A549 (cell line): ENCODE data around the gene SERTAD2. TPM values are rescaled to one million over a fixed set of nuclear protein-coding genes. Genes with fewer than 3 reads are reported as not detected.

Experiments used
- ATAC-seq, 2 experiments: fragments of 200-7000 bp in 1 of 2; fragments of >200 bp in 1 of 2; cut with Nextera tagmentation in 1 of 2; cut with Tn5 transposase in 1 of 2; 3 replicates each; pipeline versions ENCODE4 v1.8.0 to v1.9.1; 2018 to 2020; ENCODE audit warnings: mild to moderate bottlenecking in 1 of 2, moderate library complexity in 1 of 2
- CTCF ChIA-PET: fragments of 300-600 bp; sonication (Branson Sonifier 250); formaldehyde crosslinking; extraction: SDS; loops from one replicate; lab custom pipeline; 2021; ENCODE audit warnings: antibody characterized with exemption, inconsistent platforms; lab: Yijun Ruan, JAX
- POLR2A ChIA-PET: fragments of 350-600 bp; formaldehyde crosslinking; extraction: SDS; loops from one replicate; lab custom pipeline; 2021; ENCODE audit warnings: antibody characterized with exemption, inconsistent platforms; lab: Yijun Ruan, JAX
- DNase-seq, 2 experiments: peaks; one replicate each; pipeline versions ENCODE4 v3.0.0 to v3.0.0-alpha.2; 2011 to 2016; ENCODE audit warnings: low read depth in 1 of 2, low spot score in 1 of 2
- FAIRE-seq: peaks from 2 replicates; lab custom pipeline; 2011; peaks lifted over from hg19 to GRCh38; lab: Jason Lieb, UNC
- H3K27ac ChIP-seq, 2 experiments: fragments of >200 bp; sonication (Bioruptor Twin); formaldehyde crosslinking; 3 replicates each; pipeline ENCODE4 v1.5.1; 2016 to 2017
- H3K4me1 ChIP-seq: fragments of >200 bp; sonication (Bioruptor Twin); formaldehyde crosslinking; 3 replicates; pipeline ENCODE4 v1.6.1; 2016
- H3K4me2 ChIP-seq: fragments of >200 bp; sonication (Bioruptor Twin); formaldehyde crosslinking; 3 replicates; pipeline ENCODE4 v1.6.1; 2016
- H3K4me3 ChIP-seq: fragments of >200 bp; sonication (Bioruptor Twin); formaldehyde crosslinking; 3 replicates; pipeline ENCODE4 v1.5.1; 2016
- H3K9me3 ChIP-seq: fragments of >200 bp; sonication (Bioruptor Twin); formaldehyde crosslinking; 3 replicates; pipeline ENCODE4 v1.6.1; 2016
- ATOH8 ChIP-seq: fragments of 250-450 bp; sonication (Bioruptor Pico); IDR thresholded peaks from 2 replicates; pipeline ENCODE4 v1.5.0; 2020; ENCODE audit warnings: low read depth, mild to moderate bottlenecking, moderate library complexity
- BCL3 ChIP-seq: fragments of >200 bp; sonication (Bioruptor Twin); formaldehyde crosslinking; IDR thresholded peaks from 3 replicates; pipeline ENCODE4 v1.6.1; 2016
- BHLHE40 ChIP-seq: IDR thresholded peaks from 2 replicates; pipeline ENCODE4 v1.6.1; 2012; ENCODE audit warnings: low read depth, low read length, inconsistent platforms
- CBX8 ChIP-seq: fragments of 200-600 bp; sonication (generic); IDR thresholded peaks from 2 replicates; pipeline ENCODE4 v1.6.1; 2016
- CTCF ChIP-seq: fragments of >200 bp; sonication (Bioruptor Twin); formaldehyde crosslinking; IDR thresholded peaks from 3 replicates; pipeline ENCODE4 v1.5.1; 2016
- E2F6 ChIP-seq: IDR thresholded peaks from 2 replicates; pipeline ENCODE4 v1.6.1; 2012; ENCODE audit warnings: low read depth, borderline replicate concordance
- FOSB ChIP-seq: fragments of 250-450 bp; sonication (Bioruptor Pico); IDR thresholded peaks from 2 replicates; pipeline ENCODE4 v1.5.0; 2020; ENCODE audit warnings: mild to moderate bottlenecking, moderate library complexity
- FOSL2 ChIP-seq, 2 experiments: fragments of 450-650 bp in 1 of 2; fragments of >200 bp in 1 of 2; sonication (Bioruptor Twin) in 1 of 2; formaldehyde crosslinking; IDR thresholded peaks; 2 replicates each; pipeline versions ENCODE4 v1.5.0 to v1.6.1; 2016 to 2020; ENCODE audit warnings: mild to moderate bottlenecking in 1 of 2, moderate library complexity in 1 of 2
- HES2 ChIP-seq: fragments of >200 bp; sonication (Bioruptor Twin); formaldehyde crosslinking; IDR thresholded peaks from 2 replicates; pipeline ENCODE4 v1.6.1; 2016
- JUN ChIP-seq, 2 experiments: fragments of >200 bp; sonication (Bioruptor Twin); formaldehyde crosslinking; IDR thresholded peaks; 2 replicates in 1 of 2; 3 replicates in 1 of 2; pipeline ENCODE4 v1.6.1; 2016 to 2017
- MAFK ChIP-seq: fragments of 450-650 bp; IDR thresholded peaks from 2 replicates; pipeline ENCODE4 v1.6.1; 2014; ENCODE audit not compliant: partially characterized antibody
- MAX ChIP-seq: IDR thresholded peaks from 2 replicates; pipeline ENCODE4 v1.6.1; 2012
- POLR2A ChIP-seq: IDR thresholded peaks from 2 replicates; pipeline ENCODE4 v1.6.1; 2012; ENCODE audit warnings: mild to moderate bottlenecking, low read length
- POLR2AphosphoS2 ChIP-seq: conservative IDR thresholded peaks from 2 replicates; pipeline ENCODE4 v1.6.1; 2012; ENCODE audit warnings: low read length, improper control_type of control experiment, inconsistent platforms
- RAD21 ChIP-seq, 2 experiments: fragments of >200 bp in 1 of 2; sonication (Bioruptor Twin) in 1 of 2; formaldehyde crosslinking in 1 of 2; IDR thresholded peaks in 1 of 2; conservative IDR thresholded peaks in 1 of 2; 2 replicates in 1 of 2; 3 replicates in 1 of 2; pipeline ENCODE4 v1.6.1; 2012 to 2018; ENCODE audit warnings: inconsistent platforms in 1 of 2
- SMC3 ChIP-seq: fragments of >200 bp; sonication (Bioruptor Twin); formaldehyde crosslinking; IDR thresholded peaks from 3 replicates; pipeline ENCODE4 v1.6.1; 2018; ENCODE audit warnings: inconsistent platforms
- TFCP2L1 ChIP-seq: fragments of 250-450 bp; sonication (Bioruptor Pico); IDR thresholded peaks from 2 replicates; pipeline ENCODE4 v1.5.0; 2021; ENCODE audit warnings: mild to moderate bottlenecking
- WGBS: methylation state at CpG from one replicate; pipeline ENCODE4 v1.1.6; 2017; ENCODE audit errors: missing lambda C conversion rate; 5-methylcytosine and 5-hydroxymethylcytosine counted together
- polyA plus RNA-seq, 4 experiments: library from polyadenylated mRNA; depleted of rRNA in 3 of 4; stranded (reverse); fragments of >200 nt; fragmentation: RNase III in 1 of 4; extraction: RNeasy Plus Mini Kit Qiagen cat#74134 plus additional on column Dnase treatment in 1 of 4; gene quantifications; 2 replicates in 3 of 4; 3 replicates in 1 of 4; pipeline ENCODE4 v1.2.3, GENCODE V29; 2011 to 2017

The SERTAD2 gene
- polyA plus RNA-seq, 2 of the 4 experiments (the other 2 are of a cell fraction), result 11.8 TPM

- Histone ChIP-seq H3K4me1 (peaks cover 25% of the 10 kb centered on the region), H3K27ac (no peak overlapping the region), H3K4me2 (no peak overlapping the region), H3K9me3 (no peaks in the 10 kb centered on the region), H3K4me3 (no peak overlapping the region)
- ChIA-PET POLR2A (interaction anchor here (1.1 to 6.0 kb wide), 6 partner anchors 8 to 203 kb away, joined by 4 to 172 read pairs (median 38); no protein-coding TSS in a partner anchor), CTCF (interaction anchor here (1.0 to 6.4 kb wide), 14 partner anchors 8 to 217 kb away, joined by 3 to 50 read pairs (median 12); no protein-coding TSS in a partner anchor)
- no peak for ATAC-seq
- FAIRE-seq, result no peak
- TF ChIP-seq POLR2AphosphoS2 (no peak), FOSL2 (IDR thresholded peaks at IDR 0.05) (no peak), FOSL2 (CRISPR knock-in tag; IDR thresholded peaks at IDR 0.05) (no peak)
- WGBS, result 72% methylated on average over 3 of the region's 3 CpGs
- DNase-seq, result no peak
These were observed 2.2 kb upstream of the SERTAD2 start for GRCh38 chr2:64655873-64656272.

GRCh38 chr2:64655018-64655664 lies 1.4 kb upstream of the SERTAD2 start:
- CTCF ChIA-PET, result interaction anchor here (1.0 to 6.4 kb wide), 18 partner anchors 9 to 234 kb away, joined by 3 to 50 read pairs (median 6); no protein-coding TSS in a partner anchor

GRCh38 chr2:64654063-64654811 lies 524 bp upstream of the SERTAD2 start:
- WGBS, result under 1% methylated on average over 56 of the region's 70 CpGs
- DNase-seq, result peak; percentile 62 to 85
- Histone ChIP-seq H3K27ac (peak overlapping the region; percentile 84 to 99), H3K4me2 (peak overlapping the region; percentile 91), H3K4me1 (peaks cover 41% of the 10 kb centered on the region), H3K4me3 (peak overlapping the region; percentile 80), H3K9me3 (no peaks in the 10 kb centered on the region)
- POLR2A ChIA-PET, result interaction anchor here (0.6 to 6.0 kb wide), 55 partner anchors 10 to 1066 kb away, joined by 3 to 172 read pairs (median 5); partner anchors contain the start of genes AFTPH, MDH1, RAB1A and WDPCP
- ATAC-seq, result peak; percentile 62 to 63
- CTCF ChIA-PET, result interaction anchor here (0.6 to 6.4 kb wide), 37 partner anchors 9 to 630 kb away, joined by 3 to 50 read pairs (median 5); no protein-coding TSS in a partner anchor
- FAIRE-seq, result no peak
- TF ChIP-seq JUN (IDR thresholded peaks at IDR 0.05), result peak; percentile 69 to 91
- TF ChIP-seq CTCF, result peak; percentile 12; the same call in 2 of the 3 replicates
- TF ChIP-seq TFCP2L1 (CRISPR knock-in tag), result 0 out of 2 replicates have a peak, but pooled peaks have one; percentile 34
- TF ChIP-seq HES2, result no peak
- 0 out of 2 replicates have a peak, but pooled peaks have one; percentile 46 for TF ChIP-seq ATOH8 (CRISPR knock-in tag)
- peak; percentile 68 for TF ChIP-seq MAX
- TF ChIP-seq POLR2A, result peak; percentile 74
- TF ChIP-seq FOSL2 (IDR thresholded peaks at IDR 0.05), result no peak
- TF ChIP-seq FOSL2 (CRISPR knock-in tag; IDR thresholded peaks at IDR 0.05), result peak; percentile 5; the same call in 1 of the 2 replicates
- TF ChIP-seq E2F6, result peak; percentile 56; the same call in 1 of the 2 replicates
- no peak for TF ChIP-seq BHLHE40
- TF ChIP-seq RAD21 (conservative IDR thresholded peaks at IDR 0.05 in 1 of 2, IDR thresholded peaks at IDR 0.05 in 1 of 2), result peak in 1 of 2 experiments; percentile 21; a peak in 1 of 5 replicates
- TF ChIP-seq CBX8, result no peak
- peak; percentile 95 for TF ChIP-seq BCL3

More at GRCh38 chr2:64655018-64655664, 1.4 kb upstream of the SERTAD2 start:
- Histone ChIP-seq H3K27ac (peak overlapping the region in 1 of 2 experiments; percentile 99; a peak in 5 of 6 replicates), H3K9me3 (no peaks in the 10 kb centered on the region), H3K4me2 (peak overlapping the region; percentile 91), H3K4me1 (peaks cover 32% of the 10 kb centered on the region), H3K4me3 (peak overlapping the region; percentile 80)
- ATAC-seq (peak in 1 of 2 experiments; percentile 35; a peak in 3 of 6 replicates), DNase-seq (peak; percentile 45 to 56), FAIRE-seq (no peak)
- POLR2A ChIA-PET, result interaction anchor here (0.9 to 6.0 kb wide), 18 partner anchors 9 to 209 kb away, joined by 3 to 172 read pairs (median 12); no protein-coding TSS in a partner anchor
- WGBS, result 42% methylated on average over 7 of the region's 7 CpGs
- TF ChIP-seq MAFK (peak; percentile 94), FOSB (CRISPR knock-in tag) (no peak), CTCF (peak; percentile 31; the same call in 1 of the 3 replicates), RAD21 (conservative IDR thresholded peaks at IDR 0.05 in 1 of 2, IDR thresholded peaks at IDR 0.05 in 1 of 2) (0 out of 5 replicates have a peak, but pooled peaks of 1 of the 2 experiments have one; percentile 16), SMC3 (0 out of 3 replicates have a peak, but pooled peaks have one; percentile 13)
